GM21447 (cell line): ENCODE results near the gene CCZ1B.
"Not testable (repeated sequence)": the region's sequence is repeated elsewhere in the genome, so short reads cannot be mapped to it uniquely, and the experiment has no call there.

Experiments used
- ATAC-seq: cut with Tn5 transposase; IDR thresholded peaks from one replicate; pipeline ENCODE4 v1.9.1; 2021; ENCODE audit not compliant: unreplicated experiment

CCZ1B gene

GRCh38 chr7:6826151-6826550, at the start of gene CCZ1B:
TSS of gene CCZ1B (minus strand) at chr7:6826275. CDS start at chr7:6826197, 78 bp downstream.
- peak; percentile 99 for ATAC-seq

- not testable (repeated sequence) for ATAC-seq
These were observed 48.9 kb upstream of the CCZ1B start for GRCh38 chr7:6875022-6875421.

- not testable (repeated sequence) for ATAC-seq
These were observed 46.3 kb upstream of the CCZ1B start for GRCh38 chr7:6872246-6872945.

- ATAC-seq: not testable (repeated sequence)
These were observed 45.5 kb upstream of the CCZ1B start for GRCh38 chr7:6871421-6872144.

GRCh38 chr7:6864751-6865150, 38.7 kb upstream of the CCZ1B start:
- not testable (repeated sequence) for ATAC-seq

- not testable (repeated sequence) for ATAC-seq
These were observed 38.1 kb upstream of the CCZ1B start for GRCh38 chr7:6864188-6864587.

- ATAC-seq: not testable (repeated sequence)
These were observed 36.8 kb upstream of the CCZ1B start for GRCh38 chr7:6862876-6863275.

- ATAC-seq: not testable (repeated sequence)
These were observed 31.7 kb upstream of the CCZ1B start for GRCh38 chr7:6857721-6858314.

- ATAC-seq: not testable (repeated sequence)
These were observed 29.6 kb upstream of the CCZ1B start for GRCh38 chr7:6855563-6856131.

- not testable (repeated sequence) for ATAC-seq
These were observed 28.9 kb upstream of the CCZ1B start for GRCh38 chr7:6854747-6855562.

GRCh38 chr7:6853681-6854080, 27.6 kb upstream of the CCZ1B start:
- ATAC-seq: not testable (repeated sequence)

GRCh38 chr7:6849127-6849526, 23.1 kb upstream of the CCZ1B start:
- not testable (repeated sequence) for ATAC-seq

GRCh38 chr7:6847751-6848150, 21.7 kb upstream of the CCZ1B start:
- ATAC-seq: not testable (repeated sequence)

- ATAC-seq: not testable (repeated sequence)
These were observed 19.9 kb upstream of the CCZ1B start for GRCh38 chr7:6845971-6846449.

- ATAC-seq: not testable (repeated sequence)
These were observed 17.6 kb upstream of the CCZ1B start for GRCh38 chr7:6843654-6844053.

GRCh38 chr7:6843092-6843491, 17.0 kb upstream of the CCZ1B start:
- ATAC-seq: not testable (repeated sequence)

- not testable (repeated sequence) for ATAC-seq
These were observed 16.3 kb upstream of the CCZ1B start for GRCh38 chr7:6842278-6842921.

- not testable (repeated sequence) for ATAC-seq
These were observed 11.0 kb upstream of the CCZ1B start for GRCh38 chr7:6837081-6837480.

- ATAC-seq: not testable (repeated sequence)
These were observed 9.4 kb upstream of the CCZ1B start for GRCh38 chr7:6835521-6835920.

- no peak for ATAC-seq
These were observed 7.6 kb upstream of the CCZ1B start for GRCh38 chr7:6833636-6834035.
